GM12878 (cell line): ENCODE results near the gene SIM2. TPM values are rescaled to one million over a fixed set of nuclear protein-coding genes. Genes with fewer than 3 reads are reported as not detected.

Experiments
- ATAC-seq: fragments of 200-7000 bp; cut with Tn5 transposase; 3 replicates; pipeline ENCODE4 v1.9.1; 2020; ENCODE audit warnings: mild to moderate bottlenecking, moderate library complexity
- BruUV-seq: library from RNA; stranded (reverse); fragments of 400-500 nt; replicated peaks from 2 replicates; lab custom pipeline; 2021; lab: Mats Ljungman, UMichigan
- CTCF ChIA-PET: fragments of 300-600 bp; sonication (Branson Sonifier 250); formaldehyde crosslinking; extraction: SDS; loops from one replicate; lab custom pipeline; 2021; ENCODE audit warnings: inconsistent platforms; lab: Yijun Ruan, JAX
- POLR2A ChIA-PET: fragments of 350-600 bp; formaldehyde crosslinking; extraction: SDS; loops from one replicate; lab custom pipeline; 2021; ENCODE audit warnings: inconsistent platforms; lab: Charles Lee
- RAD21 ChIA-PET: fragments of 300-600 bp; sonication (Branson Sonifier 250); formaldehyde crosslinking; loops from one replicate; lab custom pipeline; 2023; ENCODE audit warnings: antibody characterized with exemption; ENCODE audit not compliant: unreplicated experiment; lab: Charles Lee
- SMC1A ChIA-PET: fragments of 300-600 bp; sonication (Branson Sonifier 250); formaldehyde crosslinking; loops from one replicate; lab custom pipeline; 2023; ENCODE audit not compliant: unreplicated experiment, uncharacterized antibody; lab: Charles Lee
- DNase-seq: peaks from one replicate; pipeline ENCODE4 v3.0.0-alpha.2; 2011; ENCODE audit warnings: low read depth, low spot score
- FAIRE-seq: peaks from 3 replicates; lab custom pipeline; 2011; peaks lifted over from hg19 to GRCh38; lab: Jason Lieb, UNC
- H2AFZ ChIP-seq: 2 replicates; pipeline ENCODE4 v1.6.0; 2011; ENCODE audit warnings: low read depth, low read length, control low read depth; ENCODE audit not compliant: control insufficient read depth
- H3K27ac ChIP-seq: 2 replicates; pipeline ENCODE4 v1.5.1; 2011; ENCODE audit warnings: control low read depth; ENCODE audit not compliant: control insufficient read depth, insufficient read depth
- H3K27me3 ChIP-seq, 2 experiments: replicated peaks in 1 of 2; 2 replicates each; pipeline versions ENCODE4 v1.6.0 to v1.6.1; 2011; ENCODE audit warnings: low read length in 1 of 2; ENCODE audit not compliant: control insufficient read depth in 2 of 2, insufficient read depth in 2 of 2
- H3K36me3 ChIP-seq, 2 experiments: 2 replicates each; pipeline ENCODE4 v1.5.1; 2011; ENCODE audit warnings: low read length in 1 of 2; ENCODE audit not compliant: control insufficient read depth in 2 of 2, insufficient read depth in 2 of 2
- H3K4me1 ChIP-seq: 2 replicates; pipeline ENCODE4 v1.6.1; 2011; ENCODE audit warnings: mild to moderate bottlenecking, low read length, moderate library complexity, mixed read lengths; ENCODE audit not compliant: control insufficient read depth, insufficient read depth
- H3K4me2 ChIP-seq: 2 replicates; pipeline ENCODE4 v1.6.0; 2011; ENCODE audit warnings: control low read depth; ENCODE audit not compliant: control insufficient read depth, insufficient read depth
- H3K4me3 ChIP-seq: fragments of 200-600 bp; sonication (generic); 2 replicates; pipeline ENCODE4 v1.5.1; 2016
- H3K79me2 ChIP-seq: 2 replicates; pipeline ENCODE4 v1.6.0; 2011; ENCODE audit warnings: low read length; ENCODE audit not compliant: control insufficient read depth, insufficient read depth
- H3K9ac ChIP-seq: 2 replicates; pipeline ENCODE4 v1.8.0; 2011; ENCODE audit warnings: low read length, control low read depth, mixed read lengths; ENCODE audit not compliant: control insufficient read depth, insufficient read depth
- H3K9me3 ChIP-seq: replicated peaks from 3 replicates; pipeline ENCODE4 v1.5.1; 2011; ENCODE audit warnings: mild to moderate bottlenecking, low read length; ENCODE audit not compliant: control insufficient read depth, insufficient read depth
- H4K20me1 ChIP-seq: 2 replicates; pipeline ENCODE4 v1.6.0; 2011; ENCODE audit not compliant: control insufficient read depth, insufficient read depth
- FOS ChIP-seq: IDR thresholded peaks from 3 replicates; pipeline ENCODE4 v1.6.1; 2011; ENCODE audit warnings: borderline replicate concordance; ENCODE audit not compliant: insufficient read length; ENCODE audit errors: extremely low read depth
- HDAC6 ChIP-seq: fragments of 200-600 bp; sonication (generic); IDR thresholded peaks from one replicate; pipeline ENCODE4 v1.8.0; 2017; ENCODE audit warnings: antibody characterized with exemption; ENCODE audit not compliant: unreplicated experiment
- MTA2 ChIP-seq: fragments of 450-650 bp; IDR thresholded peaks from 2 replicates; pipeline ENCODE4 v1.6.1; 2016; ENCODE audit warnings: low read depth, mild to moderate bottlenecking, moderate library complexity
- NFIC ChIP-seq: IDR thresholded peaks from 2 replicates; pipeline ENCODE4 v1.6.1; 2012; ENCODE audit warnings: low read depth, mild to moderate bottlenecking, inconsistent platforms, low read length, moderate library complexity
- NR2F1 ChIP-seq: fragments of 450-650 bp; conservative IDR thresholded peaks from 2 replicates; pipeline ENCODE4 v1.6.1; 2017; ENCODE audit warnings: mild to moderate bottlenecking
- PAX5 ChIP-seq: IDR thresholded peaks from 2 replicates; pipeline ENCODE4 v1.6.1; 2011; ENCODE audit warnings: low read depth, low read length, borderline replicate concordance
- RAD51 ChIP-seq: fragments of 450-650 bp; IDR thresholded peaks from 2 replicates; pipeline ENCODE4 v1.6.1; 2016; ENCODE audit warnings: moderate library complexity, mild to moderate bottlenecking, inconsistent platforms
- SREBF1 ChIP-seq: IDR thresholded peaks from 2 replicates; pipeline ENCODE4 v1.6.1; 2012; ENCODE audit warnings: mild to moderate bottlenecking, low read length
- SUZ12 ChIP-seq: fragments of 200-600 bp; sonication (generic); IDR thresholded peaks from one replicate; pipeline ENCODE4 v1.6.1; 2018; ENCODE audit warnings: antibody characterized with exemption, mild to moderate bottlenecking; ENCODE audit not compliant: unreplicated experiment
- YBX1 ChIP-seq: fragments of 450-650 bp; IDR thresholded peaks from 2 replicates; pipeline ENCODE4 v1.6.1; 2016; ENCODE audit warnings: antibody characterized with exemption
- ZBTB11 ChIP-seq: fragments of 450-650 bp; formaldehyde crosslinking; IDR thresholded peaks from 2 replicates; pipeline ENCODE4 v1.5.0; 2022; ENCODE audit warnings: mild to moderate bottlenecking, missing genetic modification characterization
- ZSCAN29 ChIP-seq: fragments of 450-650 bp; IDR thresholded peaks from 2 replicates; pipeline ENCODE4 v1.6.1; 2017; ENCODE audit warnings: mild to moderate bottlenecking, moderate library complexity
- WGBS: methylation state at CpG from one replicate; pipeline ENCODE4 v1.1.6; 2016; ENCODE audit warnings: low lambda C conversion rate; ENCODE audit not compliant: insufficient replicate concordance, insufficient coverage; ENCODE audit errors: missing lambda C conversion rate; 5-methylcytosine and 5-hydroxymethylcytosine counted together
- in situ Hi-C: fragments of 300-500 bp; cut with MboI; formaldehyde crosslinking; loops from 9 replicates; pipeline ENCODE4 v1.14.3; 2018; ENCODE audit warnings: mixed read lengths
- intact Hi-C: fragments of 100-400 bp; cut with micrococcal nuclease; formaldehyde crosslinking; loops from one replicate; pipeline ENCODE4 v1.14.2; 2022; ENCODE audit not compliant: unreplicated experiment
- polyA plus RNA-seq, 11 experiments: library from polyadenylated mRNA; depleted of rRNA in 4 of 11; unstranded in 6 of 11; stranded (reverse) in 5 of 11; fragments of >200 nt; fragmentation: Nextera tagmentation in 4 of 11; fragmentation: Illumina TruSeq in 1 of 11; extraction: Ambion mirVana in 4 of 11; extraction: Trizol in 1 of 11; gene quantifications; 1 replicate in 1 of 11; 2 replicates in 10 of 11; pipeline versions ENCODE4 v1.2.1 to v1.2.3, GENCODE V29; 2011 to 2016; ENCODE audit warnings: inconsistent platforms in 2 of 11, missing spikeins in 2 of 11, low read depth in 1 of 11
- total RNA-seq, 4 experiments: library from RNA; depleted of rRNA in 3 of 4; stranded (reverse); fragments of >200 nt in 3 of 4; fragmentation: Illumina TruSeq in 1 of 4; extraction: Trizol in 1 of 4; gene quantifications; 2 replicates each; pipeline versions ENCODE4 v1.2.1 to v1.2.3, GENCODE V29; 2013 to 2021

Gene SIM2
- total and polyA plus RNA-seq, 10 of the 15 experiments (the other 5 are each of a cell fraction or from before 2014, with no cell fraction given): 0.02 to 0.15 (median 0.05) TPM; not detected in 7

- BruUV-seq: no TSS peak
- Histone ChIP-seq H3K9me3 (no peaks in the 10 kb centered on the region), H3K4me3 (no peak overlapping the region), H3K79me2 (no peaks in the 10 kb centered on the region), H3K4me2 (no peak overlapping the region), H3K9ac (no peak overlapping the region), H3K27me3 (no peaks in the 10 kb centered on the region; a peak in 1 of 4 replicates), H2AFZ (no peak overlapping the region), H3K27ac (no peak overlapping the region), H4K20me1 (0 out of 2 replicates have a peak, but pooled peaks cover 3% of the 10 kb centered on the region), H3K36me3 (no peaks in the 10 kb centered on the region), H3K4me1 (no peaks in the 10 kb centered on the region)
- intact Hi-C loops (no loop called here), in situ Hi-C loops (no loop called here)
- CTCF ChIA-PET: no interaction called here
- DNase-seq (no peak), FAIRE-seq (no peak), ATAC-seq (no peak)
- RAD21 ChIA-PET: no interaction called here
- SMC1A ChIA-PET: no interaction called here
- no peak for TF ChIP-seq SUZ12
- TF ChIP-seq NFIC: no peak
- no peak for TF ChIP-seq YBX1
- TF ChIP-seq ZSCAN29: no peak
- POLR2A ChIA-PET: interaction anchor here (0.7 kb wide), 1 partner anchor 57 kb away, joined by 3 read pairs; no protein-coding TSS in a partner anchor
- 39% methylated on average over 5 of the region's 5 CpGs for WGBS
These were observed 26.2 kb upstream of the SIM2 start for GRCh38 chr21:36672737-36673136.

- no peak overlapping the region for H3K9ac ChIP-seq
These were observed 22.6 kb upstream of the SIM2 start for GRCh38 chr21:36676039-36676950.

More at GRCh38 chr21:36676039-36676950, 22.6 kb upstream of the SIM2 start:
- no peaks in the 10 kb centered on the region; a peak in 1 of 4 replicates for H3K27me3 ChIP-seq
- ChIA-PET POLR2A (no interaction called here), CTCF (no interaction called here), RAD21 (no interaction called here), SMC1A (no interaction called here)
- ATAC-seq: no peak
- in situ Hi-C loops (no loop called here), intact Hi-C loops (no loop called here)
- 0 out of 2 replicates have a peak, but pooled peaks cover 1% of the 10 kb centered on the region for H4K20me1 ChIP-seq
- DNase-seq: no peak
- no peak overlapping the region for H3K4me2 ChIP-seq
- no TSS peak for BruUV-seq
- TF ChIP-seq SREBF1 (no peak), PAX5 (no peak), FOS (no peak), ZBTB11 (CRISPR knock-in tag) (no peak), HDAC6 (no peak), RAD51 (no peak), MTA2 (no peak), NR2F1 (no peak)
- H3K4me3 ChIP-seq: no peak overlapping the region
- no peaks in the 10 kb centered on the region; the same call in 2 of the 3 replicates for H3K9me3 ChIP-seq
- no peaks in the 10 kb centered on the region for H3K36me3 ChIP-seq
- H2AFZ ChIP-seq: no peak overlapping the region
- H3K4me1 ChIP-seq: no peaks in the 10 kb centered on the region
- no peaks in the 10 kb centered on the region for H3K79me2 ChIP-seq
- no peak for FAIRE-seq
- no peak overlapping the region for H3K27ac ChIP-seq
- WGBS: 46% methylated on average over 6 of the region's 6 CpGs
